Measurements from ENCODE around the gene SLBP. TPM values are rescaled to one million over a fixed set of nuclear protein-coding genes. Genes with fewer than 3 reads are reported as not detected.

Gene SLBP
- total and polyA plus RNA-seq, 2 donors (not counting 1 experiment from before 2014, with no cell fraction given), result 19.4 to 31.8 TPM

- Mint-ChIP-seq H3K9me3 (ENCODE audit: insufficient read depth) (no peaks in the 10 kb centered on the region), H3K4me3 (peak overlapping the region; percentile 71), H3K27me3 (no peaks in the 10 kb centered on the region), H3K27ac (no peak overlapping the region), H3K4me1 (peaks cover 10% of the 10 kb centered on the region)
- Histone ChIP-seq H3K9ac (ENCODE audit: low read length) (peak overlapping the region; percentile 55), H3K27ac (ENCODE audit: low read length in 2 of 2) (no peak overlapping the region), H3K9me3 (ENCODE audit: control extremely low read depth in 1 of 3, control insufficient read depth in 2 of 3, insufficient read depth in 1 of 3, low read length in 2 of 3) (peaks cover 0 to 3% (median 0%) of the 10 kb centered on the region in 3 donors), H3K36me3 (replicated peaks in 1 of 2; ENCODE audit: control extremely low read depth in 1 of 2, control insufficient read depth in 1 of 2, extremely low read depth in 1 of 2, insufficient read depth in 2 of 2, low read length in 1 of 2) (no peaks in the 10 kb centered on the region), H3K27me3 (replicated peaks in 1 of 4; ENCODE audit: control extremely low read depth in 1 of 4, control insufficient read depth in 3 of 4, insufficient read depth in 4 of 4, low read length in 3 of 4) (no peaks in the 10 kb centered on the region), H3K79me2 (ENCODE audit: control insufficient read depth, insufficient read depth, low read length) (no peaks in the 10 kb centered on the region), H4K20me1 (ENCODE audit: control insufficient read depth, insufficient read depth, low read length, poor library complexity, severe bottlenecking) (no peaks in the 10 kb centered on the region), H3K4me3 (ENCODE audit: control extremely low read depth in 1 of 5, extremely low read depth in 1 of 5, insufficient read depth in 1 of 5, low read depth in 2 of 5, low read length in 4 of 5) (peak overlapping the region in 4 of 5 experiments; percentile 17 to 54 (median 44)), H3K4me2 (replicated peaks; ENCODE audit: low read depth, low read length, poor library complexity, severe bottlenecking) (peak overlapping the region; percentile 77), H2AFZ (ENCODE audit: insufficient read depth, low read depth, low read length, poor library complexity, severe bottlenecking) (peak overlapping the region; percentile 78), H3K4me1 (ENCODE audit: control insufficient read depth in 2 of 2, insufficient read depth in 2 of 2, low read length in 2 of 2) (peaks cover 10 to 16% of the 10 kb centered on the region in 2 donors)
- CTCF ChIA-PET, result interaction anchor here (2.2 kb wide), 1 partner anchor 9 kb away, joined by 13 read pairs; no protein-coding TSS in a partner anchor
- 33% methylated on average over 63 of the region's 66 CpGs for WGBS (ENCODE audit: insufficient coverage)
- no peak for TF ChIP-seq CTCF (IDR thresholded peaks at IDR 0.05)
- TF ChIP-seq EZH2 (IDR thresholded peaks at IDR 0.05; ENCODE audit: borderline replicate concordance, insufficient read depth, low read depth, low read length, poor library complexity, severe bottlenecking), result no peak
- no peak for ATAC-seq (ENCODE audit: low read depth)
- no peak for DNase-seq
- POLR2A ChIA-PET, result no interaction called here
- intact Hi-C loops (cut with micrococcal nuclease), result loop anchor here (1.0 to 5.0 kb wide), 5 partner anchors 28 to 186 kb away; partner anchors contain the start of genes FGFR3 and SLBP
Observed at GRCh38 chr4:1684506-1685234, 27.4 kb downstream of the SLBP start.

Data from B cell (primary cell).